Left lobe of liver (tissue), 2 donors: ENCODE results near the gene E2F1. TPM values are rescaled to one million over a fixed set of nuclear protein-coding genes. Genes with fewer than 3 reads are reported as not detected.

Source experiments
- ATAC-seq: fragments of 200-7000 bp; cut with Tn5 transposase; one replicate; pipeline ENCODE4 v1.9.1; 2020; ENCODE audit warnings: mild to moderate bottlenecking, moderate library complexity
- DNase-seq: peaks from one replicate; pipeline ENCODE4 v3.0.0-alpha.2; 2020; ENCODE audit warnings: low spot score
- total RNA-seq: library from RNA; stranded (reverse); gene quantifications from one replicate; pipeline ENCODE4 v1.2.1, GENCODE V29; 2021
- donor health status: DM: no; HTN: no; CAD: no; lungs with moderate emphysema.
- donor health status: DM: no; HTN: yes; CAD: no.

The E2F1 gene
- total RNA-seq, 1 donor from 2014 or later = 0.60 TPM

- DNase-seq = no peak
Measured at GRCh38 chr20:33673410-33674293, 12.5 kb downstream of the E2F1 start.

GRCh38 chr20:33673114-33673409 lies 13.1 kb downstream of the E2F1 start:
- DNase-seq (no peak), ATAC-seq (no peak)

More at GRCh38 chr20:33673410-33674293, 12.5 kb downstream of the E2F1 start:
- ATAC-seq = peak; percentile 12

- ATAC-seq (no peak), DNase-seq (no peak)
Measured at GRCh38 chr20:33672426-33673113, 13.6 kb downstream of the E2F1 start.

GRCh38 chr20:33671573-33672288 lies 14.5 kb downstream of the E2F1 start:
- no peak for ATAC-seq

GRCh38 chr20:33670715-33671499 lies 15.3 kb downstream of the E2F1 start:
- DNase-seq (no peak), ATAC-seq (no peak)

More at GRCh38 chr20:33671573-33672288, 14.5 kb downstream of the E2F1 start:
- no peak for DNase-seq

- no peak for ATAC-seq
- DNase-seq = no peak
Measured at GRCh38 chr20:33669873-33670640, 16.1 kb downstream of the E2F1 start.

GRCh38 chr20:33669224-33669623 lies 17.0 kb downstream of the E2F1 start:
- DNase-seq (no peak), ATAC-seq (no peak)

GRCh38 chr20:33668466-33669155 lies 17.6 kb downstream of the E2F1 start:
- ATAC-seq (no peak), DNase-seq (no peak)

- DNase-seq (peak; percentile 85), ATAC-seq (peak; percentile 74)
Measured at GRCh38 chr20:33667676-33668465, 18.3 kb downstream of the E2F1 start.

- ATAC-seq (peak; percentile 61), DNase-seq (peak; percentile 82)
Measured at GRCh38 chr20:33667245-33667675, 18.9 kb downstream of the E2F1 start.

GRCh38 chr20:33666293-33667244 lies 19.6 kb downstream of the E2F1 start, which contains the start of gene ACTL10:
TSS of gene ACTL10 (plus strand) at chr20:33666943. CDS start at chr20:33667498, 555 bp downstream.
- ATAC-seq (peak; percentile 68), DNase-seq (peak; percentile 94)

GRCh38 chr20:33664762-33665144 lies 21.4 kb downstream of the E2F1 start:
- DNase-seq = no peak

GRCh38 chr20:33664085-33664761 lies 22.0 kb downstream of the E2F1 start:
- no peak for ATAC-seq

More at GRCh38 chr20:33664762-33665144, 21.4 kb downstream of the E2F1 start:
- ATAC-seq = no peak

GRCh38 chr20:33663161-33664084 lies 22.8 kb downstream of the E2F1 start:
- DNase-seq = peak; percentile 81
- peak; percentile 65 for ATAC-seq

More at GRCh38 chr20:33664085-33664761, 22.0 kb downstream of the E2F1 start:
- DNase-seq = no peak

- no peak for ATAC-seq
- DNase-seq = no peak
Measured at GRCh38 chr20:33662172-33662571, 24.0 kb downstream of the E2F1 start, which contains the start of gene C20orf144. TSS of gene C20orf144 (plus strand) at chr20:33662327. CDS start at chr20:33662346, 19 bp downstream.
